Activated effector memory CD4-positive, alpha-beta T cell treated with Interleukin-2 at 50 U/mL for 16 hours (primary cell): Measurements from ENCODE around the gene DHRSX.
"Not testable (repeated sequence)": the region's sequence is repeated elsewhere in the genome, so short reads cannot be mapped to it uniquely, and the experiment has no call there.

Experiments used
- DNase-seq: peaks from one replicate; pipeline ENCODE4 v3.0.0-alpha.2; 2020

DHRSX gene

DNA sequence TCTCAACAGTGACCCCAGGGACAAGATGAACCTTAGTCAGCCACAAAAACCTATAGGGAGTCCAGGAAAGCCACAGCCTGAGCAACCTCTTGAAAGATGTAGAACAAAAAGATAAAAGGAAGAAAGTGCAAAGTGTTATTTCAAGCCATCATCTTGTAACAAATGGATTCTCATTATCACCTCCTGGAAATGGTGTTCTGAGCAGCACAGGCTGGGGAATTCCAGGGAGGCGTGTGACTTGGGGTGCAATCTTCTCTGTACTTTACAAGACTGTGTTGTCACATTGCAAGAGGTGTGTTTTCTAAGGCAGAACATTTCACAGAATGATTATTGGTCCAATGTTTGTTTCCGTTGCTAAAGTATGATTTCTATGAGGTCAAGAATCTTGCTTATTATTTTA, 214.0 kb downstream of the DHRSX start:
- no peak for DNase-seq

DNA sequence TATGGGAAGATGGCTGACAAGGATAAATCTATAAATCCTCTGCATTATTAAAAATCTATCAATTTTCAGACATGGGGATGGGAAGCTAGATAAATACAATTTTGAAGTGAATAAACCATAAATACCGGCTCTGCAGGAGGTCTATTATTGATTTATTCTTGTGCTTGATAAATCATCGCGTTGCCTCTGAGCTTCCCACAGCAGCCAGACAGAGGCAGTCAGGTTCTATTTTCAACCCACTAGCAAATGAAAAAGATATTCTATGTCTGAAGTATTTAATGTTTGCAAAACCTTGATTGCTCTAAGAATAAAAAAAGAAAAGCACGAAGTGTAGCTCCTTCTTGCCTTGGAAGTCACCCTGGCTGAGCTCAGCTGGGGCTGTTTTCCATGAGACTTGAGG, 216.2 kb downstream of the DHRSX start:
- no peak for DNase-seq

DNA sequence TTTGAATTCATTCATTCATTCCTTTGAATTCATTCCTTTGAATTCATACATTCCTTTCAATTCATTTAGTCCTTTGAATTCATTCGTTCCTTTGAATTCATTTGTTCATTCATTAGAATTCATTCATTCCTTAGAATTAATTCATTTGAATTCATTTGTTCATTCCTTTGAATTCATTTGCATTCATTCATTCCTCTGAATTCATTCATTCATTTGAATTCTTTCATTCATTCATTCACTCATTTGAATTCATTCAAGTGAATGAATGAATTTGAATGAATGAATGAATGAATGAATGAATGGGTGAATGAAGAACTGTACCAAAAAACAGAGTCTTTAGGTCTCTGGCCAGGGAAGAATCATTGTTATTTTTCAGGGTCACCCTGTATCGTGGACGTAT, 216.6 kb downstream of the DHRSX start:
- no peak for DNase-seq

DNA sequence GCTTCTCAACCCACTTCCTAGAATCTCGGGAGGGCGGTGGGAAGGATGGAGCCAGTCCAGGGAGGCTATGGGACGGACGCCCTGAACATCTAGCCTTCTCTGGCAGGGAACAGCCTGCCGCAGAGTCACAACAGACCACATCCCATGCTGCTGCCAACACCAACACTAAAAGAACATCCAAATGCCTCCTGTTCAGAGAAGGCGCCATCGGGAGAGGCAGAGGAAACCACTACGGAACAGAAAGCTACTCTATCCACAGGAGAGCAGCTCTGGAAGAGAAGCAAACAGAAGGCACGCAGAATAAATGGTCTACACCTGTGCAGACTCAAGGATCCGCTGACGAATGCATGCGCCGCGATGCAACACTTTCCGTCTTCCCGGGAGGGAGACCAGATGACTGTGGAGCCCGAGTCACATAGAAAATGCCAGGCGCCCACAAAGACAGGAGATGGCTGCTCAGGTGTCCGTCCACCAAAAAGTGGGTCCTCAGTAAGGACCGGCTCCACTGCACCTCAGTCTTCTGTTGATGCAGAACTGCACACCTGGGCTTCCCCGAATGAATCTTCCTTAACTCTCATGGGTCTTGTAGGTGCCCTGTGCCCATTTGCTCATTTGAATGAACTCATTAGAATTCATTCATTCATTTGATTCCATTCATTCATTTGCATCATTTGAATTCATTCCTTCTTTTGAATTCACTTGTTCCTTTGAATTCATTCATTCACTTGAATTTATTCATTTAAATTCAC, 217.5 kb downstream of the DHRSX start:
- no peak for DNase-seq

DNA sequence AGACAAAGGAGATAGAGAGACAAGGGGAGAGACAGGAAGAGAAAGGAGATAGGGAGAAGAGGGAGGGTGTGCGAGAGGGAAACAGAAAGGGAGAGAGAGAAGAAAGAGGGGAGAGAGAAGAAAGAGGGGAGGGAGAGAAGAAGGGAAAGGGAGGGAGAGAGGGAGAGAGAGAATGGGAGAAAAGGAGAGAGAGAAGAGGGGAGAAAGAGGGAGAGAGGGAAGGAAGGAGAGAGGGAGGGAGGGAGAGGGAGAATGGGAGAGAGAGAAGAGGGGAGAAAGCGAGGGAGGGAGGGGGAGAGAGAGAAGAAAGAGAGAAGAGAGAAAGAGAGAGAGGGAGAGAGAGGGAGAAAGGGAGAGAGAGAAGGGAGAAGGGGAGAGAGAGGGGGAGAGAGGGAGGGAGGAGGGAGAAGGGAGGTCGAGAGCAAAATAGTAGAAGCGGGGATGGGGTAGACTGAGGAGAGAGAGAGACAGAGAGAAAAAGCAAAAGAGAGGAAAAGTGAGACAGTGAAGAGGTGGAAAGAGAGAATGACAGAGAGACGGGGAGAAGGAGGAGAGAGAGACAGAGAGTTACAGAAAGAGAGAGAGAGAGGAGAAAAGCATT, 218.2 kb downstream of the DHRSX start:
- DNase-seq = no peak

DNA sequence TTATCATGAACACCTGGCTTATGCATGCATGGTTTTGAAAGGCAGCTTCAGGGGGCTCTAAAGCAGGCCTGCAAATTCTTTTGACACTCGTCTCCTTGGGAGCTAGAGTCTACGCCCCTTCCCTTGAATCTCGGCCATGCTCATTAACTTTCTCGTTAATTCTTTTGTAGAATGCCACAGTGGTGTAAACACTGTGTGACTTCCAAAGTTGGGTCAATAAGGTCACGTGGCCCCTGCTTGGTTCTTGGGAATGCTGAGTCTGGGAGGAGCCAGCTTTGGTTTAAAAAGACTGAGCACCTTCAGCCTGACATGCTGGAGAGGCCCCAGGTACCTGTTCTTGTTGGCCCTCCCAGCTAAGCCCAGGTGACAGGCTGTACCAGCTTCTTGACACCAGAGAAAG, 228.4 kb downstream of the DHRSX start:
- DNase-seq = no peak

DNA sequence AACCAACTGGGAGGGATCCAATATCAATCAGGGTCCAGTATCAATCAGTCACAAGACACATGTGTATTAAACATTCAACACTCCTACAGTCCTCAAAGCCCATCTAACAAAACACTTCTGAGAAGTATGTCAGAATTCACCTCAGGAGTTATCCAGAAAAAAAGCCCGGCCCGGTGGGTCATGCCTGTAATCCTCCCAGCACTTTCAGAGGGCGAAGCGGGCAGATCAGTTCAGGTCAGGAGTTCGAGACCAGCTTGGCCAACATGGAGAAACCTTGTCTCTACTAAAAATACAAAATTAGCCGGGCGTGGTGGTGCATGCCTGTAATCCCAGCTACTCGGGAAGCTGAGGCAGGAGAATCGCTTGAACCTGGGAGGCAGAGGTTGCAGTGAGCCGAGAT, 229.2 kb downstream of the DHRSX start:
- not testable (repeated sequence) for DNase-seq

DNA sequence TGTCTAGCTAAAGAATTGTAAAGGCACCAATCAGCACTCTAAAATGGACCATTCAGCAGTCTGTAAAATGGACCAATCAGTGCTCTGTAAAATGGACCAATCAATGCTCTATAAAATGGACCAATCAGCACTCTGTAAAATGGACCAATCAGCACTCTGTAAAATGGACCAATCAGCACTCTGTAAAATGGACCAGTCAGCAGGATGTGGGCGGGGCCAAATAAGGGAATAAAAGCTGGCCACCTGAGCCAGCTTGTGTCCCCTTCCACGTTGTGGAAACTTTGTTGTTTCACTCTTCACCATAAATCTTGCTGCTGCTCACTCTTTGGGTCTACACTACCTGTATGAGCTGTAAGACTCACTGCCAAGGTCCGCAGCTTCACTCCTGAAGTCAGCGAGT, 230.0 kb downstream of the DHRSX start:
- not testable (repeated sequence) for DNase-seq

DNA sequence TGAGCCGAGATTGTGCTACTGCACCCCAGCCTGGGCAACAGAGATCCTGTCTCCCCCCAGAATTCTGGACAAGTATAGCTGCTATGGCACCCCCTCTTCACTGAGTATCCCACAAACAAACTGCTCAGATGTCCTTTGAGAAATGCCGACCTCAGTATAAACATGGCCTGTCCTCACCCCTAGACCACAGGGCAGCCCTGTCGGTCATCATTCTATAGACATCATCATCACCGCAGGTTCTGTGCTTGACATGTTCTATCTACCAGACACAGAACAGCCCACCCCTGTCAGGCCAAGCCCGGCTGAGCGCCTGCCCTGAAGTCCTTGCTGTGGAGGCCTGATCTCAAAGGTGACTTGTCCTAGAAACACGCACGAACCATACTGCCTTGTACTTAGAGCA, 232.9 kb downstream of the DHRSX start:
- DNase-seq = no peak

DNA sequence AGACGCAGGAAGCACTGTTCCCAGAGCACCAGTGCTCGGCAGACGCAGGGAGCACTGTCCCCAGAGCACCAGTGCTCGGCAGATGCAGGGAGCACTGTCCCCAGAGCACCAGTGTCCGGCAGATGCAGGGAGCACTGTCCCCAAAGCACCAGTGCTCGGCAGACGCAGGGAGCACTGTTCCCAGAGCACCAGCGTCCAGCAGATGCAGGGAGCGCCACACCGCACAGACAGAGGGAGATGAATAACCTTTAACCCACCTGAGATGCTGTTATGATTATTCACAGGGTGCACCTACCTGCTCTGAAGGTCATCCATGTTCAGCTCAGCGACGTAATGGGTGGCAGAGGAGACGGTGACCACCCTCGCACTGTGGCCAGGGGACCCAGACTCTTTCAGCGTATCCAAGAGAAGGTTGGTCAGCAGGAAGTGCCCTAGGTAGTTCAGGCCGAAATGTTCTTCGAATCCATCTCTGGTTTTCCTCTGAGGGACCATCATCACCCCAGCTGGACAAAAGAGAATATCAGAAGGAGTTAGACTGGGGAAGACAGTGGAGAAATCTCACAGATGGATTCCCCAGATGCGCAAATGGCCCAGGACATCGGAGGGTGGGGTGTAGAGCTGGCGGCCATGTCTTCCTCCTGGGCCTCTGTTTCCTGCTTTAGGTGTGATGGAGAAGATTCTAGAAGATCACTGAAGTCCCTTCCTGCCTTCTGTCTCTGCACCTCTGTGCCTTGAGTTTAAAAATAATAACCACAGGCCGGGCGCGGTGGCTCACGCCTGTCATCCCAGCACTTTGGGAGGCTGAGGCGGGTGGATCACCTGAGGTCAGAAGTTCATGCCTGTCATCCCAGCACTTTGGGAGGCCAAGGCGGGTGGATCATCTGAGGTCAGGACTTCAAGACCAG, 234.1 kb downstream of the DHRSX start:
- no peak for DNase-seq

DNA sequence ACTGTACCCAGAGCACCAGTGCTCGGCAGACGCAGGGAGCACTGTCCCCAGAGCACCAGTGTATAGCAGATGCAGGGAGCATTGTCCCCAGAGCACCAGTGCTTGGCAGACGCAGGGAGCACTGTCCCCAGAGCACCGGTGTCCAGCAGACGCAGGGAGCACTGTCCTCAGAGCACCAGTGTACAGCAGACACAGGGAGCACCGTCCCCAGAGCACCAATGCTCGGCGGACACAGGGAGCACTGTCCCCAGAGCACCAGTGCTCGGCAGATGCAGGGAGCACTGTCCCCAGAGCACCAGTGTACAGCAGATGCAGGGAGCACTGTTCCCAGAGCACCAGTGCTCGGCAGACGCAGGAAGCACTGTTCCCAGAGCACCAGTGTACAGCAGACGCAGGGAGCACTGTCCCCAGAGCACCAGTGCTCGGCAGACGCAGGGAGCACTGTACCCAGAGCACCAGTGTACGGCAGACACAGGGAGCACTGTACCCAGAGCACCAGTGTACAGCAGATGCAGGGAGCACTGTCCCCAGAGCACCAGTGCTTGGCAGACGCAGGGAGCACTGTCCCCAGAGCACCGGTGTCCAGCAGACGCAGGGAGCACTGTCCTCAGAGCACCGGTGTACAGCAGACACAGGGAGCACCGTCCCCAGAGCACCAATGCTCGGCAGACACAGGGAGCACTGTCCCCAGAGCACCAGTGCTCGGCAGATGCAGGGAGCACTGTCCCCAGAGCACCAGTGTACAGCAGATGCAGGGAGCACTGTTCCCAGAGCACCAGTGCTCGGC, 234.9 kb downstream of the DHRSX start:
- not testable (repeated sequence) for DNase-seq

DNA sequence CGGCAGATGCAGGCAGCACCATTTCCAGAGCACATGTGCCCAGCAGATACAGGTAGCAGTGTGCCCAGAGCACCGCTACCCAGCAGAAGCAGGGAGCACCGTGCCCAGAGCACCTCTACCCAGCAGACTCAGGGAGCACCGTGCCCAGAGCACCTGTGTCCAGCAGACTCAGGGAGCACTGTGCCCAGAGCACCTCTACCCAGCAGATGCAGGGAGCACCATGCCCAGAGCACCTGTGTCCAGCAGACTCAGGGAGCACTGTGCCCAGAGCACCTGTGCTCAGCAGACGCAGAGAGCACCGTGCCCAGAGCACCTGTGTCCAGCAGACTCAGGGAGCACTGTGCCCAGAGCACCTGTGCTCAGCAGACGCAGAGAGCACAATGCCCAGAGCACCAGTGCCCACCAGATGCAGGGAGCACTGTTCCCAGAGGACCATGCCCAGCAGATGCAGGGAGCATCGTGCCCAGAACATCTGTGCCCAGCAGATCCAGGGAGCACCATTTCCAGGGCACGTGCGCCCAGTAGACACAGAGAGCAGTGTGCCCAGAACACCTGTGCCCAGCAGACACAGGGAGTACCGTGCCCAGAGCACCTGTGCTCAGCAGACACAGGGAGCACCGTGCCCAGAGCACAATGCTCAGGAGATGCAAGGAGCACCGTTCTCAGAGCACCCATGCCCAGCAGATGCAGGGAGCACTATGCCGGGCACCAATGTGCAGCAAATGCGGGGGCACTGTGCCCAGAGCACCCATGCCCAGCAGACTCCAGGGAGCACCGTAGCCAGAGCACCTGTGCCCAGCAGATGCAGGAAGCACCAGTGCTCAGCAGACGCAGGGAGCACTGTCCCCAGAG, 236.4 kb downstream of the DHRSX start:
- no peak for DNase-seq

DNA sequence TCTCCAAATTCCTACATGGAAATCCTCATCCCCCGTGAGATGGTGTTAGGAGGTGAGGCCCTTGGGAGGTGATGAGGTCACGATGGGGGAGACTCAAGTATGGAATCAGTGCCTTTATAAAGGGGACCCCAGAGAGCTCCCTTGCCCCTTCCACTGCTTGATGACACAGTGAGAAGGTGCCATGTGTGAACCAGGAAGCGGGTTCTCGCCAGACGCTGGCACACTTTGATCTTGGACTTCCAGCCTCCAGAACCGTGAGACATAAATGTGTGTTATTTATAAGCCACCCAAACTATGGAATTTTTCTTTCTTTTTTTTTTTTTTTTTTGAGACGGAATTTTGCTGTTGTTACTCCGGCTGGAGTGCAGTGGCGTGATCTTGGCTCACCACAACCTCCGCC, 237.6 kb downstream of the DHRSX start:
- no peak for DNase-seq

DNA sequence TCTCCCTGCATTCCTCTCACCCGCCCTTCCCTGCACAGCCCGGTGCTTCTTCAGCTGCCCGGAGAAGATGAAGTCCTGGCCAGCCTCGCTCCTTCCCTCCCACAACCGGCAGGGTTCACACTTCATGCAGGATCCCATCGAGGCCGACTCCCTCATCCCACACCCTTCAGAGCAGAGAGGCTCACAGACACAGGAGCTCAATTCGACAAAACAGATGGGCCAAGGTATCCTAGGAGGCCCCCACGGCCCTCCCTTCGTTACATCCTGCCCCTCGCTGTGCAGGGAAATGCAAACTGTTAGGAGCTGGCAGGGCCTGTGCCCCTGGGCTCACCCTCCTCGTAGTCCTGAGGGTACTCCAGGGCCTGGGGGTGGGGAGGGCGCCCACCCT, 238.1 kb downstream of the DHRSX start:
- DNase-seq = no peak

DNA sequence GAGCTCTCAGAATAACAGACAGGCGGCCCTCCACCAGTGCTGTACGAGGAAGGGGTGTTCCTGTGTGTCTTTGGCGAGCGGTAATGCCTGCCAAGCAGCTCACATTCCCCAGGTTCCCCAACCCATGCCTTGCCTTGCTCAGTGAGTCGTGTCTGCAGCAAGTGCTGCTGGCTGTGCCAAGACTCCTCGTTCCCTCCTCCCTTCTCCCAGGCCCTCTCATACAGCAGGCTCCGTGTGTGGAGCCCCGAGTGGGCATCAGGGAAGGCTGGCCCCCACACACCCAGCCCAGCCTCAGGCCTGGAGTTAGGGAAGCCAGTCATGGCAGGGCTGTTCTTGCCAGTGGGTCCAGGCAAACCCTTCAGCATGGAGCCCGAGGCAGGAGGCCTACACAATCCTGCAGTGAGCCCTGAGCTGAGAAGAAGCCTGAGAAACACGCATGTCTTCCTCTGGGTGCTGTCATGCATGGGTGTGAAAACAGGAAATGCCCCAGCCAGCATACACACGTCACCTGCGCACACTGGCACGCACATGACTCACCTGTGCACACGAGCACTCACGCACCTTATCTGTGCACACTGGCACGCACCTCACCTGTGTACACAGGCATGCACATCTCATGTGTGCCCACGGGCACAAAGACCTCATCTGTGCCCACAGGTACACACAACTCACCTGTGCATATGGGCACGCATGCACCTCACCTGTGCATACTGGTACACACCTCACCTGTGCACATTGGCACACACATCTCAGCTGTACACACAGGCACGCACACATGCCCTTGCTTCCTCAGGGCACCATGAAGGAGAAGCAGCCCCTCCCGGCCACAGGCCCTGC, 238.7 kb downstream of the DHRSX start:
- DNase-seq = no peak

DNA sequence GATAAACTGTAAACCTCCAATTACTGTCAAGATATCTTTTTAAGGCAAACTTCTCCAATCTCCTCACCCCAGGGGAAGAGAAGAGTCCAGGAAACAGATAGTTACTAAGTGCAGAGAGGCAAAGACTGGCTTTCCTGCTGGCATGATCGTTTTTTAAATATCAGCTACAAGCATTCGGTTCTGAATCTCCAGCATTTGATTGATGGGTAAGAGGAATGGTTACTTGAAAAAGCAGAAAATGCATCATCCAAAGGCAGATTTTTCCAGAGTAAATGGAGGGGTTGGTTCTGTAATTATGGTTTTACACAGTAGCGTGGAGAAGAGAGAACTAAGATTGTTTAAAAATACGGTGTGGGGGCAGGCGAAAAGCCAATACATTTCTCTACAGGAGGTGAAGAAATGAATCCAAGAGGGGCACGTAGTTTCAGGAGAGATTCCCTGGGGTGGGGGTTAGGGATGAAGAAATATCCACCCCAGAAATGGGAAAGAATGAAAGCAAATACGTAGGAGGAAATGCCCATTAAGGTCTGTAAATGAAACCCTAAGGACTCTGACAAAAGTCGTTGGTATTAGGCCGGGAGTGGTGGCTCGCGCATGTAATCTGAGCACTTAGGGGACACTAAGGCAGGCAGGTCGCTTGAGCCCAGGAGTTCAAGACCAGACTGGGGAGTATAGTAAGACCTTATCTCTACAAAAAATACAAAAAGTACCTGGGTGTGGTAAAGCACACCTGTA, 248.3 kb downstream of the DHRSX start:
- no peak for DNase-seq

DNA sequence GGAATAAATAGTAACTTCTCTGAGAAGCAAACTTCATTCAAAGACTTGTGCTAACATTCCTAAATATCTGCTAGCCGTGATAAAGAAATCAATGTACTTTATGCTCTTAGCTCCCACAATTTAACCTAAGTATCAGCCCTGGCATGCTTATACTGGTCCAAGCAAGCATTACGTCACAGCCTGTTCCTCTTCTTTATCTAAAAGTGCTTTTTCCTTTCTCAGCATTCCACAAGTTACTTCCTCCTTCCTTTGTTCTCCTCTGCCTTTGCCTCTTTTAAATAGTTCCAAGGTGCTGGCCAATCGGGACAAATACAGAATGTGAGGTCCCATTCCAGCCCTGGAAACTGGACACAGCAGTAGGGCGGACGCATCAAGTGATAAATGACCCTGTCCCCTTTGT, 249.6 kb downstream of the DHRSX start:
- no peak for DNase-seq

DNA sequence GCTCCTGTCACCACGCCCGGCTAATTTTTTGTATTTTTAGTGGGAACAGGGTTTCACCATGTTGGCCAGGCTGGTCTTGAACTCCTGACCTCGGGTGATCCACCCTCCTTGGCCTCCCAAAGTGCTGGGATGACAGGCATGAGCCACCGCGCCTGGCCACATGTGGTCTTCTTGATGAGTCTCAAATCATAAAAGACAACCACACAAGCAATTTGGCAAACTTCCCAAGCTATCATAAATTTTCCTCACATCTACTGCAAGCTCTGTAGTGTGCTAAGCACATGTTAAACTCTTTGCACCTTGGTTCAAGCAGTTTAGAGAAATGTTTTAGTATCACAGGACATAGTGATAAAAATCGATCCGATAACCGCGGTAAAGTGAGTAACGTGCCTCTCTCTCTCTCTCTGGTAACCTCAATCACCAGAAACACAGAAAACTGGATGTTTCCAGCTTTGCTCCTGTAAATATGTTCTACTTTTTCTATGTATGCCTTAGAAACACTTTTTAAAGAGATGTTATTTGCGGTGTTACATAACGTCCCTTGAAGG, 256.8 kb downstream of the DHRSX start:
- DNase-seq = no peak

DNA sequence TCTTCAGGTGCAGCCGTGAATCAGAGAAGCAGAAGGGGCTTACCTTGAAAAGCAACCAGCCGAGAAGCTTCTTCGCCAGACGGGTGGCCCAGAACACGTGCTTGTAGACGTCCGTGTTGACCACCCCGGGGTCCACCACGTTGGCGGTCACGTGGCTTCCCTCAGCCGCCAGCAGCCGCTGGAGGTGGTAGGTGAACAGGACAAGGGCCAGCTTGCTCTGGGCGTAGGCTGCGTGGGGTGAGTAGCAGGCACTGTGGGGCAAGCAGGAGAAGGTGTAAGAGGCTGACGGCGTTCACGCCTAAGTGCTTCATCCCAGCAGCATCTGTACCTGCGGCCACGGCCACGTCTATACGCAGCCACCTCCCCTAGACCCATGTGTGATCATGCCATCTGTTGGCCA, 257.8 kb downstream of the DHRSX start:
- DNase-seq = no peak

DNA sequence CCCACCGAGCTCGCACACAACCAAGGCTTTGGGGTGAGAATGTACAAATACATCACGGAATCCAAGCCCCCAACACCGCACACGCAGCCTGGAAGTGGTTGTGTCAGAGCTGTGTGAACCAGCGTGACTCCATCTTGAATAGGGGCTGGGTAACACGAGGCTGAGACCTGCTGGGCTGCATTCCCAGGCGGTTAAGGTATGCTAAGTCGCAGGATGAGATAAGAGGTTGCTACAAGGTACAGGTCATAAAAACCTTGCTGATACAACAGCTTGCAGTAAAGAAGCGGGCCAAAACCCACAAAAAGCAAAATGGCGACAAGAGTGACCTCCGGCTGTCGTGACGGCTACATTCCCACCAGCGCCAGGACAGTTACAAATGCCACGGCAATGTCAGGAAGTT, 258.4 kb downstream of the DHRSX start:
- no peak for DNase-seq
